ENCODE data around the gene HOXC5.
A peak's percentile ranks its signal among the peaks of the same experiment; 100 is the strongest.

The HOXC5 gene

DNA sequence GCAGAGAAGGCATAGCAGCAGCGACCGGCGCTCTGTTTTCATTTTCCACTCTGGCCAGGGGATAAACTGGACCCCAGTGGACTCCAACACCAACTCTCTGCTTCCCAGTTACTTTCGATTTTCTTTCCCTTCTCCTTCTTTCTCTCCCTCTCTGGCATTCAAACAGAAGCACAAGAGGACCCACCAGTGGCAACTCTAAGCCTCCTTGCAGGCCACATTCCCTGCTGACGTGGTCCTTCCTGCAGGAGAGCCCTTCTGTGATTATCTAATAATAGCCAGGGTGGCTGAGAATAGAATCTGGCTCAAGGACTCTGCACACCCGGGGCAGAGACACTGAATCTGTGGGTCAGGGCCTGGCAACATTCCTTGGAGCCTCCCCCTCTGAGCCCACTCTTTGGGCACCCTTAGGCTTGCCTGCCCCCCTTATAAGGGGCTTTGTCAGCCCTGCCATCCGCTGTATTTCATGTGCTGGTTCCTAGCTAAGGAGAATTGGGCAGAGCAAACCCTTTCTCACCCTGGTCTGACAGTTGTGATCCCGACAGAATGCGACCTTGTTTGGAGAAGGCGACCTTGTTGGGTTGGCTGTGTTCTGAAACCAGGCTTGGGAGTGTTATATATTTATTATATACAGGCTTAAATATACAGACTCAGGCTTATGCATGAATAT, 12.8 kb upstream of the HOXC5 start:
- no peak for DNase-seq

DNA sequence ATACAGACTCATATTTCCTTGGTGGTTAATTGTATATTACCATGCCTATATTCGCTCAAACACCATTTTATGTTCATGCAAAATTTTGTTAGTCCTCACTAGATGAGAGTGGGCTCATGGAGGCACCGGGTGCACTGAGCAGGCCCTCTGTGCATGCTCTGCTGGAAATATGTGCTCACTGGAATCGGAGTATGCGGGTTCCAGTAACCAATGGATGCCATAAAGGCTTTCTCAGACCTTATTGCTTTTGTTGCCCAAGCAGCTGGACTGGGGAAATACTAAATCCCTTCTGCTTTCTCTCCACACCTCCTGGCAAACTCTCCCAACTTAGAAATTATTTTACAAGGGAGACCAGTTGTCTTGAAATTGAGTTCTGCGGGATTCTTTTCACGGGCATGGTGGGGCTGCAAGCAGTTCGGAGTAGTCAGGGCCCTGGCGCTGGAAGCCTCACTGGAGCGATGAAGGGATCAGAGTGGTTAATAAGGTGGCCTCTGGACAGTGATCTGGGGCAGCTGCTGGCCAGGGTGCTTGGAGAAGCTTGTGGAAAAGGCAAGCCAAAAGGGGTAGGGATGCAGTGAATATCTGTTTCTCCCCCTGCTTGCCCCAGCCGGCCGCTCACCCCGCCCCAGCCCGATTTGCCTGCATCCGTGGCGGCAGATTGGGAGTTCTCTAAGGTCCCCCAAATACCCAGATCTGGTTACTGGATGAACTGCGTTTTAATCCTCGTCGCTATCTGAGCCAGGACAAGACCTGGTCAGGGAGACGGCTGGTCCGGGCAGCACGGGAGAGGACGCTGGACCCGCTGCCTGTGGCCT, 12.1 kb upstream of the HOXC5 start:
- no peak for DNase-seq

DNA sequence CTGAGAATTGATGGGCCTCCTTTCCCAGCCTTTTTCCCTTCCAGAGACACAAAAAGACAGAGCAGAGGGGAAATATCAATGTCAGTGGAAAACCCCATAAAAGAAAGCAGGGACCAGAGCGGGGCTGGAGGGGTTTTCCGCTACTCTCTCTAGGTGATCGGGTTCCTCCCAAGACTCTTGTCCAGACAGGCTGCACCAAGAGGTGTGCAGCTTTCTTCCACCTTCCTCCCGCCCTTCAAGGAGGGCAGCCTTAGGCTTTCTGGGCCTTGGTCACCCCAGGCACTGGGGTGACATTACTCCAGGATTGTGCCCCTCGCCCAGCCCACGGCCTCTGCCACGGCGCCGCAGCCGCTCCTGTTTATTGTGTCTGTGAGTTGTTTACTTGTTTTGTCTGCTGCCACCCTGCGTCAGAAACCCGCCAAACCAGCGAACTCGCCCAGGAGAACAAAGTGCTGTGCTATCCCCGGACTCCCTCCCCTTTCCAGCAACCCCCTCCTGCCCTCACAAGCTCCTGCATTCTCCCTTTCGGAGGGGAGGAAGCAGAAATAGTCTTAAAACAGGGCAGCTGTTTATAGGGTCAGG, 11.3 kb upstream of the HOXC5 start:
- peak in 1 of 2 donors; percentile 12 for DNase-seq

DNA sequence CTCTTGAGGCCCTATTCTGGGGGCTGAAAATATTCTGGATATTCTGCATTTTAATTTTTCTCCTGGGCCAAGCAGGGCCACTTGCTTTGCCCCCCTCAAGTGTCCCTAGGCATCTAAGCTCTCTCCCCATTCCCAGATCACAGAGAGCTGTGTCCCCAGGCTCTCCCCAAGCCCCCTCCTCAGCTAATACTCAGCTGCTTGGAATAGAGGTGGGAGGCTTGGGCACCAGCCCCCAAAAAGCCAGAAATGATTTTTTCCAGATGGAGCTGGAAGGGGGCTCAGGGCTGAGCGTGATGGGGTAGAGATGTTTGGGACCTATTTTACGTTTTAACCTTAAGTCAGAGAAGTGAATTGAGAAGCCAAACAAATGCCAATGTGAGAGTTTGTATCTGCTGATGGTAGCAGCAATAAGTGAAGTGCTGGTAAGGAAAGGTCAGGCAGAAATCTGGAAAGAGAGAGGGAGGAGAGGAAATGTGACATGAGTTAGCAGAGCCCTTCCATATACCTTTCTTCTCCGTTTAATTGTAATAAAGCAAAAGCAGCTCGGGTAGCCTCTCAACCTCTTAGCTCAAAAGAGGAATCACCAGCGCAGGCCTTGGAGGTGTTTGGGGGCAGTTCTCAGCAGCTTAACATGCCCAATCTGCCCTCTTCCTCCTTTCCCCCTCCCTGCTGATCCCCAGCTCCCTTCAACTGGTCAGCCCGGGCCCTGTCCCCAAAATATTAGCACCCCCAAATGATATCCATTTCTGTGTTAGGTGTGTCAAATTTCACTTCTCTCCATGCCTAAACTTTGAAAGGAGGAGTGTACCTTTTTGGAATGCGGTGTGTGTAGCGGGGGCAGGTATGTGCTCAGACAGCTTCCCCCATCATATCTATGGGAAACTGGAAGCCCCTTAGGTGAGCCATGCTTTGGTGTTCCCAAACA, 9.6 kb upstream of the HOXC5 start:
- no peak for DNase-seq

DNA sequence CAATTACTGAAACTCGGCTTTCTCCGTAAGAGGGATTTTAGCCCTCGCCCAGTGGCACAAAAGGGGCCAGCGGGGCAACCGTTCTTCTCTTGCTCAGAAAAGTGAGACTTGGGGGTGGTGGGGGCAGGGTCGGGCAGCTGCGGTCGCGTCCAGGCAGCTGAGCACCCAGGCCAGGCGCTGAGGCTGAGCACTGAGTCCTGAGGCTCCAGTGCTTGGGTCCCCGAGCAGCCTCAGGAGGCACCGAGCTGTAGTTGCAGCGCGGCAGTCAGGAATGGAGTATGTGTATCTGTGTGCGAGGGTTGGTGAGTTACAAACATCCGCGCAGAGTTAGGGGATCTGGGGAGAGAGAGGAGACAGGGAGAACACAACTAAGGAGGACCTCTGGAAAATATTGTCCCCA, 8.7 kb upstream of the HOXC5 start:
- no peak for DNase-seq

DNA sequence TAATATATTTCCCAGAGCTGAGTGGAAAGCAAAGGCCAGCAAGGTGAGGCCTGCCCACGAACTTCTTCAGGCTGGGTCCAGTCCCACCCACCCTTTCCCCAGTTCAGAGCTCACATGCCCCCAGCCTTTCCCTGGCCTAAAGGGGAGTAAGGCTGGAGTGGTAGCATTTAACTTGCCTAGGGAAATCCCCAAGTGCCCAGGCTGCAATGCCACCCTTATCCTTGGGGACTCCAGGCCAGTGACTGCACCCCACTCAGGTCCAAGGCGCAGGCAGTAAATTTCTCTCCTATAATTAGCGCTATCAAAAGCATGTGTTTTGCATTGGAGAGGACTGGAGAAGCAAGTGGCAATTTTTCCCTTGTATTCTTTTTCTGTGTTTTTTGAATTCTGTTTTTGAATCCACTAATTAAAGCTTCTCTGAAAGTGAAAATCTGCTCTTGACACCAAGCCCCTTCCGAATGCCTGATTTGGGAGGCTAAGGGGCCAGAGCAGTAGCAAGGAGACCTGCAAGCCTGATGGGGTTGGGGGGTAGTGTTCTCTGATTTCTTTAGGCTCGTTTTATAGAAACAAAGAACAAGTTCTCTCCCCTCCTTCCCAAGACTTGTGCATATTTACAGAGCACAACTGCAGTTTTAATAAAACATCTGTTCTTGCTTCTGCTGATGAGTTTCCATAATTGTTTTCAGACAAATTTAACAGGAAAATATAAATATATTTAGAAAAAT, 8.1 kb upstream of the HOXC5 start:
- no peak for DNase-seq

DNA sequence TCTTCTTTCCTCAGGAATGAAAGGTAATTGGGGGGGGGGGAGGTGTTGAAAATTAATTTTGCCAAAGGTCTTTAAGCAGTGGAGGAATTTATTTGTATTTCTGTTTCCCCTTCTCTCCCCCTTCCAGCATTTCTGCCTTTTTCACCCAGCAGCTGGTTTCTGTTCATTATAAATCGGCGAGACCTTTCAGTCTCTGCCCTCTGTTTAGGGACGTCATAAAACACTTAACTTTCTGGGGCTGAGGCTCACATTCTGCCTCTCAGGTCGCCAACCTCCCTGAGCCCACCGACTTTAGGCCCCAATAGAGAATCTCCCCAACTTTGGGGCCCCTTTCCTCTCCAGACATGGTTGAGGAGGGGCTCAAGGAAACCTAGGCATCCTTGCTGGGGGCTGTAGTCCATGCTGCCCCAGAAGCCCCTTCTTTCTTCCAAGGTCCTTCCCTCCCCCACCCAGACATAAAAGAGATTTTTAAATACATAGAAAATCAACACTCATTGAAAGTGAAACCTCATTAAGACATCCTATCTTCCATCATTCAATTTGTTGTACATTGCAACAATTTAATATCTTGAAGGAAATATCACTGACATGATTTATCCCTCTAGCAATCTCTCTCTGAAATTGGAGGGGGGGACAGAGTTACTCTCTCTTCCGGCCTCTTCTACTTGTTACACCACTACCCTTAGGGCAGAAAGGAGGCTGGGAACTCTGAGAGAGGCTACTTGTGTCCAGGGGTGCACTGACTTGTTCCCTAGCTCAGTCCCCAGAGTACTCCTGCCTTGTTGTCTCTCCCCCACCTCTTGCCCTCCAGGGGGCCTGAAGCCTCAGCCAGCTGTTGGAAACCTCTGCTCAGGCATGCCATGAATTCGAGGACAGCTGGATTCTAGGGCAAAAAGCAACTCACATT, 7.1 kb upstream of the HOXC5 start:
- no peak for DNase-seq

DNA sequence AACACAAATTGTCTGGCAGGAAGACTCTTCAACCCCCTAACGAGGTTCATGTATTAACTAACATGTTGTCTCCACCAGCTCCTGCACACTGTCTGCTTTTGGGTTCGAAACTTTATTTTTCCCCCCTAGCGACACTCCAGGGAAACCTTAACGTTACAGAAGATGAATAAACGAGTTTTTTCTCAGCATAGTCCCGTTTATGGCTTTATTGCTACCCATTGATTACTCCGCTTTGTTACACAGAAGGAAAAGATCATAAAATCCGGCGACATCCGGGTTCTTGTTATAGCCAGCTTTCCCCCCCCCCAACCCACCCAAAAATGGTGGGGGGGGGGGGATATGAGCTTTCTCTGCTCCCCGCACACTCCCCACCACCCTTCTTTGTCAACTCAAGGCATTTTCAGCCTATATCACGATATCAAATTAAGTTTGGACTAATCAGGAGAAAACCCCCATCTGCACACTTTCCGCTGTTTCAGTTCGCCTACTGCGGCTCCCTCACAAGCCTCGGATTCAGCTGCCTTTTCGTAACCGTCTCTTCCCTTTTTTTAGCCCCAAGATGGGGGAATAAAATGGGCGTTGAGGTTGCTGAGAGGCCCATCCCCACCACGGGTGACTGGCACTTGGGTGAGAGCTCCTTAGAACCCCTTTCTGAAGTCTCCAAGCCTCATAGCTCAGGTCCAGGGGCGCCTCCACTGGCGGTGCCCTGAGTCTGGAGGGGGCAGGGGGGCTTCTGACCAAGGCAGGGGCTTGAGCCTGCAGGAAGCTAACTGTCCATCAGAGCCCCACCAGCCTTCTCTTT, 6.0 kb upstream of the HOXC5 start:
- no peak for DNase-seq

DNA sequence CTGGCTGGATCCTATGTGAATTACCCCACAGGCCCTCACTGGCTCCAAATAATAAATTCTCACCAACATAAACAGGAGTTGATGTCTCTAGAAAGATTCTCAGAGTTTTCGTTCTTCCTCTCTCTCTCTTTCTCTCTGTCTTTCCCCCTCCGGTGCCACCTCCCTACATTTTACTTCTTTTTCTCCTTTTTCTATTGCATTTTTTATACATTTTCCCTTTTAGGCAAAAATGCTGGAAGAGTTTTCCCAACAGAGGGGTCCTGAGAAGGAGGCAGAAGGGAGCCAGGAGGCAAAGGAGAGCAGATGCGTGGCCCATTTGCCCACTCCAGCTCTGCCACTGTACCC, 5.4 kb upstream of the HOXC5 start:
- no peak for DNase-seq

DNA sequence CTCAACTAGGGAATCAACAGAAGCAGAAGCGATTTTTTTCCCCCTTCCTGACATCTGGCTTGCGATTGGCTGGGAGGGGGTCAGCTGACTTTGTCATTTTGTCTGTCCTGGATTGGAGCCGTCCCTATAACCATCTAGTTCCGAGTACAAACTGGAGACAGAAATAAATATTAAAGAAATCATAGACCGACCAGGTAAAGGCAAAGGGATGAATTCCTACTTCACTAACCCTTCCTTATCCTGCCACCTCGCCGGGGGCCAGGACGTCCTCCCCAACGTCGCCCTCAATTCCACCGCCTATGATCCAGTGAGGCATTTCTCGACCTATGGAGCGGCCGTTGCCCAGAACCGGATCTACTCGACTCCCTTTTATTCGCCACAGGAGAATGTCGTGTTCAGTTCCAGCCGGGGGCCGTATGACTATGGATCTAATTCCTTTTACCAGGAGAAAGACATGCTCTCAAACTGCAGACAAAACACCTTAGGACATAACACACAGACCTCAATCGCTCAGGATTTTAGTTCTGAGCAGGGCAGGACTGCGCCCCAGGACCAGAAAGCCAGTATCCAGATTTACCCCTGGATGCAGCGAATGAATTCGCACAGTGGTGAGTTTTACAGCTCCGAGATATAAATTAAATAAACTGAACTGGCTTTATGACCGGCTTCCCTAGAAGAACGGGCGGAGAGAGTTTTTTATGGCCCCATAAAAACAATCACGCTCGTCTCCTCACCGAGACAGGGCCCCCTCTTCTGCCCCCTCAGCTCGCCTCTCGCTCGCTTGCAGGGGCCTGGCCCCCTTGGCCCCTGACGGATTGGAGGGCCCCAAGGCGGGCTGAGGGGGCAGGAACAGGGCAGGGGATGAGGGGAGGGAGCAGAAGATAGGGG, 4.3 kb upstream of the HOXC5 start, which contains the start of gene HOXC6:
Gene HOXC6 (plus strand): TSS at position 127 of the 888 bp plus-strand sequence. CDS start 82 bp downstream, at position 209.
- no peak for DNase-seq

DNA sequence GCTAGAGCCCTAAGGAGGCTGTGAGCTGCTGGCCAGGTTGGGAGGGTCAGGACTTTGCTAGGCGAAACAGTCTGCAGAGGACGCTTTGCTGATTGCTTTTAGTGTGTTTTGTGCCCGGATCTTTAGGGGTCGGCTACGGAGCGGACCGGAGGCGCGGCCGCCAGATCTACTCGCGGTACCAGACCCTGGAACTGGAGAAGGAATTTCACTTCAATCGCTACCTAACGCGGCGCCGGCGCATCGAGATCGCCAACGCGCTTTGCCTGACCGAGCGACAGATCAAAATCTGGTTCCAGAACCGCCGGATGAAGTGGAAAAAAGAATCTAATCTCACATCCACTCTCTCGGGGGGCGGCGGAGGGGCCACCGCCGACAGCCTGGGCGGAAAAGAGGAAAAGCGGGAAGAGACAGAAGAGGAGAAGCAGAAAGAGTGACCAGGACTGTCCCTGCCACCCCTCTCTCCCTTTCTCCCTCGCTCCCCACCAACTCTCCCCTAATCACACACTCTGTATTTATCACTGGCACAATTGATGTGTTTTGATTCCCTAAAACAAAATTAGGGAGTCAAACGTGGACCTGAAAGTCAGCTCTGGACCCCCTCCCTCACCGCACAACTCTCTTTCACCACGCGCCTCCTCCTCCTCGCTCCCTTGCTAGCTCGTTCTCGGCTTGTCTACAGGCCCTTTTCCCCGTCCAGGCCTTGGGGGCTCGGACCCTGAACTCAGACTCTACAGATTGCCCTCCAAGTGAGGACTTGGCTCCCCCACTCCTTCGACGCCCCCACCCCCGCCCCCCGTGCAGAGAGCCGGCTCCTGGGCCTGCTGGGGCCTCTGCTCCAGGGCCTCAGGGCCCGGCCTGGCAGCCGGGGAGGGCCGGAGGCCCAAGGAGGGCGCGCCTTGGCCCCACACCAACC, 3.1 kb upstream of the HOXC5 start:
- no peak for DNase-seq

DNA sequence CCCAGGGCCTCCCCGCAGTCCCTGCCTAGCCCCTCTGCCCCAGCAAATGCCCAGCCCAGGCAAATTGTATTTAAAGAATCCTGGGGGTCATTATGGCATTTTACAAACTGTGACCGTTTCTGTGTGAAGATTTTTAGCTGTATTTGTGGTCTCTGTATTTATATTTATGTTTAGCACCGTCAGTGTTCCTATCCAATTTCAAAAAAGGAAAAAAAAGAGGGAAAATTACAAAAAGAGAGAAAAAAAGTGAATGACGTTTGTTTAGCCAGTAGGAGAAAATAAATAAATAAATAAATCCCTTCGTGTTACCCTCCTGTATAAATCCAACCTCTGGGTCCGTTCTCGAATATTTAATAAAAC, 2.4 kb upstream of the HOXC5 start:
- no peak for DNase-seq

DNA sequence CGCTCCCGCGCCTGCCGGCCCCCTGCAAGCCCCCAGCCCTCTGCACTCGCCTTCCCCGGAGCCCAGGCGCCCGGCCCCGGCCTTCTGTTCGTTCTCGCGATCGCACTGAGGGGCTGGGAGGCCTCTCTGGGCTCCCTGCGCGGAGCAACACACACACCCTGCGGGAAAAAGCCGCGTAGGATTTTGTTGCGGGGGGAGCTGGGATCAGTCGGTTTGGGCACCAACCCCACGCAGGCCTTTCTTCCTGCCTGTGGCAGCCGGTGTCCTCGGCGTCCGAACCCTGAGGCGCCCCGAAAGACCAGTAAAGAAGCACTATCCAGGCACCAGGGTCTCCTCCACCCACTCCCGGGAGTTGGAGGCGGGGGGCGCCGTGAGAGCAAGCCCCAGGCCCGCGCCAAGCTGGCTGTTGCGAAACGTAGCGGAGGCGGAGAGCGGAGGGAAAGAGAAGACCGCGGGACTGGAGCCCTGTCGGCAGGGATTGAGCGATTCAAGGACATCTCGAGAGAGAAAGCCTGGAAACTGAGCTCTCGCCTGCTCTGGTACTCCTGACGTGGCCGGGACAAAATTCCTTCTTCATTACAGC, 1.9 kb upstream of the HOXC5 start:
- DNase-seq = no peak

DNA sequence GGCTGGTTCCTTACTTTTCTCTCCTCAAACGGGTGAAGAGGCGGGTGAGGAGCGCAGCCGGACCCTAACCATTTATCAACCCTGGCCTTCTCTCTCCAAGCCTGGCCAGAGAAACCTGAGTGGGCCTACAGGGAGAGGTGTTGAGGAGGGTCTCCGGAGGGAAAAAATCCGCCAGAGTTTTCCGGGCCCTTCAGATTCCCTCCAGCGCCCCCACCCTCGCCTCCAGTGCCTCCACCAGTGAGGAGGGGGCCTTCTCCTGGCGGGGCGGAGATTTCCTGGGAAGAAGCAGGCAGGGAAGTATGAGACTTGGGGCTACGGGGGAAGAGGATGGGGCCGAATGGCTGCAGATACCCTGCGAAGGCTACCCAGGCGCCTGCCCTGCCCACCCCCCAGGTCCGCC, 1.4 kb upstream of the HOXC5 start:
- no peak for DNase-seq

DNA sequence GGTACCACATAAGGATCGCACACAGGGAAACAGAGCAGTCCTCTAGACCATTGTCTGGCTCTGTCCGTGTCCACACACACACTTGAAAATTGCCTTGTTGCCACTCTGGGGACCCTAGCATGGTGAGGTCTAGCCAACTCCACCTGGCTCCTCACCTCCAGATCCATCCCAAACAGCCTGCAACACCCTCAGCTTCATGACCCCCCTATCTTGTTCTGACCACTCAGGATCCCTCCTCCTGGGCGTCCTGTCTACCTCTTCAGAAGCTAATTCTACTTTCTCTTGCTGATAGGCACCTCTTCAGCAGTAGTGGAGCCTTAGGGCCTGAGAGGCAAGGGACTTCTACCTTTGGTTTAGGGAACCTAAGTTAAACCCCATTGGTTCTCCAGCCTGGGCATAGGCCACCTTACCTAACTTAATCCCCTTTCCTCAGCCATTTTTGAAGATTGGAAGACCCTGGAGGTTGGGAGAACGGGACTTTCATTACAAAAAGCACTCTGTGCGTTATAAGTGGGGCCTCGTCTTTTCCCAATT, 697 bp upstream of the HOXC5 start:
- no peak for DNase-seq

DNA sequence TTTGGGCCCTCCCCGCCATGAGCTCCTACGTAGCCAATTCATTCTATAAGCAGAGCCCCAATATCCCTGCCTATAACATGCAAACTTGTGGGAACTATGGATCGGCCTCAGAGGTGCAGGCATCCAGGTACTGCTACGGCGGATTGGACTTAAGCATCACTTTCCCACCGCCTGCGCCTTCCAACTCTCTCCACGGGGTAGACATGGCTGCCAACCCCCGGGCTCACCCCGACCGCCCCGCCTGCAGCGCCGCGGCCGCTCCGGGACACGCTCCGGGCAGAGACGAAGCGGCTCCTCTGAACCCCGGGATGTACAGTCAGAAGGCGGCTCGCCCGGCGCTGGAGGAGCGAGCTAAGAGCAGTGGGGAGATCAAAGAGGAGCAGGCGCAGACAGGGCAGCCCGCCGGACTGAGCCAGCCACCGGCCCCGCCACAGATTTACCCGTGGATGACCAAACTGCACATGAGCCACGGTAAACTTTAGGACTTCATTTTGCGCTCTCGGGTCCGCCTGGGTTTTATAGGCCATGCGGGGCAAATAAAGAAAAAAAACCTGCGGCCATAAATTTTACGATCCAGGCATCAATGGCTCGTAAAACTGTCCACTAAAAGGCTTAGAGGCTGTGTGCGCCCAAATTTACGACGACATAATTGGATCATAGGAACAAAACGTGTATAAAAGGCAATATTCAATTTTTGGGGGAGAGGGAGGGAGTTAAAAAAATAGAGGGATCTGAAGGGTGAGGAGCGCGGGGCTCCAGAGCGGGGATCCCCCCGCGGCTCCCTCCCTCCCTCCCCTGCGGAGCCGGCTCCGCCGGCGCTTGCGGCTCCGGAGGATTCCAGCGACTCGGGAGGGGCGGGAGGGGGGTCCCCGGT, 493 bp downstream of the HOXC5 start:
- DNase-seq = no peak
